Stimulated activated CD8-positive, alpha-beta memory T cell treated with anti-CD3 and anti-CD28 coated beads, Interleukin-12 subunit alpha, Interleukin-12 subunit beta, amount 100 ng/mL, for 4 hours (primary cell): Measurements from ENCODE around the gene ZNF428.
"Not testable (repeated sequence)": the region's sequence is repeated elsewhere in the genome, so short reads cannot be mapped to it uniquely, and the experiment has no call there.

Experiments used
- DNase-seq: peaks from one replicate; pipeline ENCODE4 v3.0.0-alpha.2; 2020; ENCODE audit warnings: low read depth

Gene ZNF428

GRCh38 chr19:43616954-43617353, 2.5 kb downstream of the ZNF428 start:
- no peak for DNase-seq

- no peak for DNase-seq
These were observed 3.1 kb downstream of the ZNF428 start for GRCh38 chr19:43616306-43616705.

GRCh38 chr19:43612374-43612773, 7.1 kb downstream of the ZNF428 start:
- DNase-seq = no peak

- DNase-seq = no peak
These were observed 7.6 kb downstream of the ZNF428 start, which contains the start of gene SRRM5 for GRCh38 chr19:43611788-43612187. TSS of gene SRRM5 (plus strand) at chr19:43612088. CDS start at chr19:43612122, 34 bp downstream.

- no peak for DNase-seq
These were observed 8.9 kb downstream of the ZNF428 start for GRCh38 chr19:43610493-43610892.

- DNase-seq = no peak
These were observed 9.6 kb downstream of the ZNF428 start for GRCh38 chr19:43609872-43610271.

- DNase-seq = no peak
These were observed 11.9 kb downstream of the ZNF428 start for GRCh38 chr19:43607238-43608205.

GRCh38 chr19:43606569-43607229, 12.7 kb downstream of the ZNF428 start:
- no peak for DNase-seq

- no peak for DNase-seq
These were observed 13.4 kb downstream of the ZNF428 start for GRCh38 chr19:43605875-43606568.

GRCh38 chr19:43600326-43600725, 19.1 kb downstream of the ZNF428 start:
- DNase-seq = not testable (repeated sequence)

GRCh38 chr19:43599635-43600295, 19.7 kb downstream of the ZNF428 start:
- no peak for DNase-seq

GRCh38 chr19:43598445-43599240, 20.8 kb downstream of the ZNF428 start:
- no peak for DNase-seq

- no peak for DNase-seq
These were observed 21.6 kb downstream of the ZNF428 start for GRCh38 chr19:43597876-43598275.

- DNase-seq = no peak
These were observed 22.5 kb downstream of the ZNF428 start for GRCh38 chr19:43596842-43597461.

- peak; percentile 100 for DNase-seq
These were observed 23.2 kb downstream of the ZNF428 start, which contains the start of the genes IRGQ and ZNF576 for GRCh38 chr19:43595999-43596841. TSS of gene IRGQ (minus strand) at chr19:43596134. CDS start at chr19:43595338, 796 bp downstream. TSS of gene ZNF576 (plus strand) at chr19:43596595. CDS start at chr19:43597109, 514 bp downstream.

- DNase-seq = no peak
These were observed 23.8 kb downstream of the ZNF428 start for GRCh38 chr19:43595605-43595998.

- peak; percentile 53 for DNase-seq
These were observed 24.5 kb downstream of the ZNF428 start for GRCh38 chr19:43594710-43595604.

GRCh38 chr19:43594081-43594697, 25.2 kb downstream of the ZNF428 start:
- DNase-seq = no peak
